Fibroblast of pulmonary artery (primary cell): Measurements from ENCODE around the gene PCSK2.

Experiments
- DNase-seq: peaks from one replicate; pipeline ENCODE4 v3.0.0-alpha.2; 2010; ENCODE audit warnings: low read depth
- H3K4me3 ChIP-seq: replicated peaks from 2 replicates; pipeline ENCODE4 v1.5.1; 2011; ENCODE audit warnings: low read depth, mild to moderate bottlenecking, control low read depth, low read length, moderate library complexity
- CTCF ChIP-seq: IDR thresholded peaks from 2 replicates; pipeline ENCODE4 v1.5.1; 2011; ENCODE audit warnings: mild to moderate bottlenecking, control low read depth, low read length, inconsistent platforms; ENCODE audit errors: missing control alignments

PCSK2 gene

GRCh38 chr20:17423782-17424181, 196.9 kb downstream of the PCSK2 start:
- no peak for DNase-seq
- H3K4me3 ChIP-seq = no peak overlapping the region
- TF ChIP-seq CTCF = no peak

DNA sequence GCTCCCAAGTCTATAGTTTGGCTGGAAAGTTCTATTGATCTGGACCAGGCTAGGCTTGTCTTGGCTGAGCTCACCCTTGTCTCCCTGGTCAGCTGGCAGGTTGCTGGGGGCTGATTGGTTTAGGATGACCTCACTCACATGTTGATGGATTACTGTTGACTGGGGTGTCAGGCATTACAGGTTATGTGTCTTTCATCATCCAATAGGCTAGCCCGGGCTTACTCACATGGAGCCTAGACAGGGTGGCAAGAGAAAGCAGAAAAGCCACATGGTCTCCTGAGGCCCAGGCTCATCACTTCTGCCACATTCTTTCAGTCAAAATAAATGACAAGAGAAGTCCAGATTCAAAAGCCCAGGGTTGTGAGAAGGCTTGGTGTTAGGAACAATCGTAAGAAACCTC, 200.8 kb downstream of the PCSK2 start:
- DNase-seq = no peak
- no peak overlapping the region for H3K4me3 ChIP-seq
- TF ChIP-seq CTCF = no peak

- no peak for TF ChIP-seq CTCF
- no peak overlapping the region for H3K4me3 ChIP-seq
- DNase-seq = no peak
Measured at GRCh38 chr20:17430125-17430950, 203.5 kb downstream of the PCSK2 start.

DNA sequence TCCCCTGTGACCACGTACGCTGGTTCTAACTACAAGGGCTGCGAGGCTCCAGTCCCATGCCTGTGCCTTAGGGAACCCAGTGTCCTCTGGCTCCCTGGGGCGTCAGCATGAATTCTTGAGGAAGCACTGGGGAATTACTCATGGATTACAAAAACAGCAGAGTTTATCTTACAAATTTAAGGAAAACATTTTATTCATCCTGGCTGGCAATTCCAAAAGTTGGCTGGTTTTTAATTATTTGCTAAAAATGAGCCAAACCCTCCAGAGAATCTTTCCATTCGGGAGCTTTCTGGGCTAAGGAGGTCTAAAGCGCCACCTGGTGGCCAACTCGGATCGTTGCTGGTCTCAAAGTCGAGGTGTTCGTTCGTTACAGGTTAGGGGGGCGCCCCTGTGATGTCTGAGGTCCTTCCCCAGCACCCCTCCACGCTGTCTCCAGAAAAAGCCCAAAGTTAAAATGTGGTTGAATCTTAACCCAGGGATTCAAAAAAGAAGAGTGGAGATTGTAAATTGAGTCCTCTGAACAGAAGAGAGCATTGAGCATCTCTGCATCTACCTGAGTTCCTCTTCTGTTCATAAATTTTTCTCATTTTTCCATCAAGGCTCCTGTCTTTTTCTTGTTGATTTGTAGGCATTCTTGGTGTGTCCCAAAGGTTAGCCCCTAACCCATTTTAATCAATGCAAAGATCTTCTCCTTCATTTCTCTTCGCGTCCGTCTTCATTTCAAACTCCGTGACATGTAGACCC, 205.0 kb downstream of the PCSK2 start:
- peak; percentile 80 for TF ChIP-seq CTCF
- H3K4me3 ChIP-seq = no peak overlapping the region
- peak; percentile 61 for DNase-seq

DNA sequence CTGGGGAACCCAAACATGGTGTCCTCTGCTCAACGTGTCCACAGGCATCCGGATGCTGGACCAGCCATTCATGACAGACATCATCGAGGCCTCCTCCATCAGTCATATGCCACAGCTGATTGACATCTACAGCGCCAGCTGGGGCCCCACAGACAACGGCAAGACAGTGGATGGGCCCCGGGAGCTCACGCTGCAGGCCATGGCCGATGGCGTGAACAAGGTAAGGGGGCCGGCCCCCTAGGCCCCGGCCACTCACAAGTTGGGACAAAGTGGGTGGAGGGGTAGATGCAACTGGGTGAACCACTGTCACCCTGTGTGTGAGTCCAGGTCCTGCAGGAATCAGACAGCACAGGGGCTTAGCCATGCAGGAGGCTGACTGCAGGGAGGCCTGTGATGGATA, 209.8 kb downstream of the PCSK2 start:
- TF ChIP-seq CTCF = no peak
- no peak overlapping the region for H3K4me3 ChIP-seq
- DNase-seq = no peak

- TF ChIP-seq CTCF = no peak
- DNase-seq = no peak
- no peak overlapping the region for H3K4me3 ChIP-seq
Measured at GRCh38 chr20:17437251-17437650, 210.4 kb downstream of the PCSK2 start.
